HepG2 (cell line): ENCODE data around the gene BNIP1. TPM values are rescaled to one million over a fixed set of nuclear protein-coding genes. Genes with fewer than 3 reads are reported as not detected.

ENCODE experiments used
- BHLHE40 ChIP-seq: IDR thresholded peaks from 2 replicates; pipeline ENCODE4 v1.6.1; 2011; ENCODE audit warnings: low read length, improper control_type of control experiment
- BRF2 ChIP-seq: sonication (generic); formaldehyde crosslinking; IDR thresholded peaks from 2 replicates; pipeline ENCODE4 v1.8.1; 2022; ENCODE audit warnings: mild to moderate bottlenecking, missing genetic modification reagents
- DPF2 ChIP-seq: sonication (generic); formaldehyde crosslinking; IDR thresholded peaks from 2 replicates; pipeline ENCODE4 v1.4.0; 2020; ENCODE audit warnings: mild to moderate bottlenecking, low read depth, missing genetic modification reagents, borderline replicate concordance
- EZH2 ChIP-seq: conservative IDR thresholded peaks from 2 replicates; pipeline ENCODE4 v1.6.1; 2012; ENCODE audit warnings: mild to moderate bottlenecking, low read depth, low read length, moderate library complexity
- IRX3 ChIP-seq: sonication (generic); formaldehyde crosslinking; IDR thresholded peaks from 2 replicates; pipeline ENCODE4 v1.8.1; 2023; ENCODE audit warnings: mild to moderate bottlenecking, low read depth, missing genetic modification reagents, borderline replicate concordance
- NRL ChIP-seq: sonication (generic); formaldehyde crosslinking; IDR thresholded peaks from 2 replicates; pipeline ENCODE4 v1.5.0; 2020; ENCODE audit warnings: missing genetic modification reagents, mild to moderate bottlenecking, moderate library complexity, borderline replicate concordance
- RFX3 ChIP-seq: IDR thresholded peaks from 2 replicates; pipeline ENCODE4 v1.6.1; 2016; ENCODE audit warnings: missing biosample characterization, missing genetic modification reagents
- SMYD3 ChIP-seq: sonication (generic); formaldehyde crosslinking; IDR thresholded peaks from 2 replicates; pipeline ENCODE4 v1.8.1; 2023; ENCODE audit warnings: mild to moderate bottlenecking, missing genetic modification reagents
- THYN1 ChIP-seq: sonication (generic); formaldehyde crosslinking; IDR thresholded peaks from 2 replicates; pipeline ENCODE4 v1.8.1; 2023; ENCODE audit warnings: low read depth, mild to moderate bottlenecking, moderate library complexity, missing genetic modification reagents, borderline replicate concordance
- ZBTB1 ChIP-seq: sonication (generic); formaldehyde crosslinking; IDR thresholded peaks from 2 replicates; pipeline ENCODE4 v1.4.0; 2020; ENCODE audit warnings: missing genetic modification reagents, borderline replicate concordance
- ZNF24 ChIP-seq: fragments of 450-650 bp; IDR thresholded peaks from 2 replicates; pipeline ENCODE4 v1.6.1; 2017; ENCODE audit warnings: antibody characterized with exemption, mild to moderate bottlenecking
- ZNF274 ChIP-seq: sonication (generic); formaldehyde crosslinking; IDR thresholded peaks from 2 replicates; pipeline ENCODE4 v1.5.1; 2020; ENCODE audit warnings: mild to moderate bottlenecking, missing genetic modification reagents
- ZNF343 ChIP-seq: sonication (generic); formaldehyde crosslinking; IDR thresholded peaks from 2 replicates; pipeline ENCODE4 v1.4.0; 2020; ENCODE audit warnings: mild to moderate bottlenecking, missing genetic modification reagents
- ZSCAN20 ChIP-seq: sonication (generic); formaldehyde crosslinking; IDR thresholded peaks from 2 replicates; pipeline ENCODE4 v1.4.0; 2020; ENCODE audit warnings: missing genetic modification reagents, mild to moderate bottlenecking, borderline replicate concordance
- polyA plus RNA-seq, 8 experiments: library from polyadenylated mRNA; depleted of rRNA in 3 of 8; stranded (reverse) in 7 of 8; unstranded in 1 of 8; fragments of >200 nt; fragmentation: Illumina TruSeq in 4 of 8; extraction: Trizol in 4 of 8; gene quantifications; 2 replicates each; pipeline versions ENCODE4 v1.2.1 to v1.2.3, GENCODE V29; 2011 to 2016; ENCODE audit warnings: low read depth in 4 of 8, missing spikeins in 1 of 8, mixed read lengths in 1 of 8; ENCODE audit not compliant: insufficient read depth in 1 of 8
- total RNA-seq, 5 experiments: library from RNA; depleted of rRNA; stranded (reverse); fragments of >200 nt; fragmentation: Illumina TruSeq; extraction: Trizol; gene quantifications; 2 replicates each; pipeline ENCODE4 v1.2.3, GENCODE V29; 2016; ENCODE audit warnings: low read depth in 1 of 5
- TF ChIP-seq, protein P1 (sequence below): sonication (generic); formaldehyde crosslinking; conservative IDR thresholded peaks from 2 replicates; pipeline ENCODE4 v1.4.0; 2020; ENCODE audit warnings: missing genetic modification reagents
- TF ChIP-seq, protein P2 (sequence below): sonication (generic); formaldehyde crosslinking; IDR thresholded peaks from 2 replicates; pipeline ENCODE4 v1.8.0; 2022; ENCODE audit warnings: low read depth, missing genetic modification reagents
- TF ChIP-seq, protein P3 (sequence below): sonication (generic); formaldehyde crosslinking; IDR thresholded peaks from 2 replicates; pipeline ENCODE4 v1.4.0; 2020; ENCODE audit warnings: missing genetic modification reagents

The BNIP1 gene
- total and polyA plus RNA-seq, 2 of the 13 experiments (the other 11 are each of a cell fraction or from before 2014, with no cell fraction given) = 13.2 to 16.9 TPM

GRCh38 chr5:173144200-173145176 lies at the start of gene BNIP1 (continued):
- TF ChIP-seq DPF2 (CRISPR knock-in tag) (no peak), ZBTB1 (CRISPR knock-in tag) (no peak), EZH2 (no peak), ZNF343 (CRISPR knock-in tag) (no peak), BHLHE40 (peak; percentile 78), SMYD3 (CRISPR knock-in tag) (peak; percentile 64; the same call in 1 of the 2 replicates), NRL (CRISPR knock-in tag) (no peak), RFX3 (CRISPR knock-in tag) (no peak), ZNF24 (peak; percentile 44; the same call in 1 of the 2 replicates), ZNF274 (no peak), BRF2 (CRISPR knock-in tag) (peak; percentile 64; the same call in 1 of the 2 replicates), ZSCAN20 (no peak), IRX3 (CRISPR knock-in tag) (no peak), THYN1 (CRISPR knock-in tag) (0 out of 2 replicates have a peak, but pooled peaks have one; percentile 36)
- TF ChIP-seq, protein P1, sequence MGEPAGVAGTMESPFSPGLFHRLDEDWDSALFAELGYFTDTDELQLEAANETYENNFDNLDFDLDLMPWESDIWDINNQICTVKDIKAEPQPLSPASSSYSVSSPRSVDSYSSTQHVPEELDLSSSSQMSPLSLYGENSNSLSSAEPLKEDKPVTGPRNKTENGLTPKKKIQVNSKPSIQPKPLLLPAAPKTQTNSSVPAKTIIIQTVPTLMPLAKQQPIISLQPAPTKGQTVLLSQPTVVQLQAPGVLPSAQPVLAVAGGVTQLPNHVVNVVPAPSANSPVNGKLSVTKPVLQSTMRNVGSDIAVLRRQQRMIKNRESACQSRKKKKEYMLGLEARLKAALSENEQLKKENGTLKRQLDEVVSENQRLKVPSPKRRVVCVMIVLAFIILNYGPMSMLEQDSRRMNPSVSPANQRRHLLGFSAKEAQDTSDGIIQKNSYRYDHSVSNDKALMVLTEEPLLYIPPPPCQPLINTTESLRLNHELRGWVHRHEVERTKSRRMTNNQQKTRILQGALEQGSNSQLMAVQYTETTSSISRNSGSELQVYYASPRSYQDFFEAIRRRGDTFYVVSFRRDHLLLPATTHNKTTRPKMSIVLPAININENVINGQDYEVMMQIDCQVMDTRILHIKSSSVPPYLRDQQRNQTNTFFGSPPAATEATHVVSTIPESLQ (CRISPR knock-in tag) = 0 out of 2 replicates have a peak, but pooled peaks have one; percentile 35
- TF ChIP-seq, protein P2, sequence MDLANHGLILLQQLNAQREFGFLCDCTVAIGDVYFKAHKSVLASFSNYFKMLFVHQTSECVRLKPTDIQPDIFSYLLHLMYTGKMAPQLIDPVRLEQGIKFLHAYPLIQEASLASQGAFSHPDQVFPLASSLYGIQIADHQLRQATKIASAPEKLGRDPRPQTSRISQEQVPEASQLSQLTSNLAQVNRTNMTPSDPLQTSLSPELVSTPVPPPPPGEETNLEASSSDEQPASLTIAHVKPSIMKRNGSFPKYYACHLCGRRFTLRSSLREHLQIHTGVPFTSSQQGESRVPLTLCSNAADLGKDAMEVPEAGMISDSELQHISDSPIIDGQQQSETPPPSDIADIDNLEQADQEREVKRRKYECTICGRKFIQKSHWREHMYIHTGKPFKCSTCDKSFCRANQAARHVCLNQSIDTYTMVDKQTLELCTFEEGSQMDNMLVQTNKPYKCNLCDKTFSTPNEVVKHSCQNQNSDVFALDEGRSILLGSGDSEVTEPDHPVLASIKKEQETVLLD = no peak
- TF ChIP-seq, protein P3, sequence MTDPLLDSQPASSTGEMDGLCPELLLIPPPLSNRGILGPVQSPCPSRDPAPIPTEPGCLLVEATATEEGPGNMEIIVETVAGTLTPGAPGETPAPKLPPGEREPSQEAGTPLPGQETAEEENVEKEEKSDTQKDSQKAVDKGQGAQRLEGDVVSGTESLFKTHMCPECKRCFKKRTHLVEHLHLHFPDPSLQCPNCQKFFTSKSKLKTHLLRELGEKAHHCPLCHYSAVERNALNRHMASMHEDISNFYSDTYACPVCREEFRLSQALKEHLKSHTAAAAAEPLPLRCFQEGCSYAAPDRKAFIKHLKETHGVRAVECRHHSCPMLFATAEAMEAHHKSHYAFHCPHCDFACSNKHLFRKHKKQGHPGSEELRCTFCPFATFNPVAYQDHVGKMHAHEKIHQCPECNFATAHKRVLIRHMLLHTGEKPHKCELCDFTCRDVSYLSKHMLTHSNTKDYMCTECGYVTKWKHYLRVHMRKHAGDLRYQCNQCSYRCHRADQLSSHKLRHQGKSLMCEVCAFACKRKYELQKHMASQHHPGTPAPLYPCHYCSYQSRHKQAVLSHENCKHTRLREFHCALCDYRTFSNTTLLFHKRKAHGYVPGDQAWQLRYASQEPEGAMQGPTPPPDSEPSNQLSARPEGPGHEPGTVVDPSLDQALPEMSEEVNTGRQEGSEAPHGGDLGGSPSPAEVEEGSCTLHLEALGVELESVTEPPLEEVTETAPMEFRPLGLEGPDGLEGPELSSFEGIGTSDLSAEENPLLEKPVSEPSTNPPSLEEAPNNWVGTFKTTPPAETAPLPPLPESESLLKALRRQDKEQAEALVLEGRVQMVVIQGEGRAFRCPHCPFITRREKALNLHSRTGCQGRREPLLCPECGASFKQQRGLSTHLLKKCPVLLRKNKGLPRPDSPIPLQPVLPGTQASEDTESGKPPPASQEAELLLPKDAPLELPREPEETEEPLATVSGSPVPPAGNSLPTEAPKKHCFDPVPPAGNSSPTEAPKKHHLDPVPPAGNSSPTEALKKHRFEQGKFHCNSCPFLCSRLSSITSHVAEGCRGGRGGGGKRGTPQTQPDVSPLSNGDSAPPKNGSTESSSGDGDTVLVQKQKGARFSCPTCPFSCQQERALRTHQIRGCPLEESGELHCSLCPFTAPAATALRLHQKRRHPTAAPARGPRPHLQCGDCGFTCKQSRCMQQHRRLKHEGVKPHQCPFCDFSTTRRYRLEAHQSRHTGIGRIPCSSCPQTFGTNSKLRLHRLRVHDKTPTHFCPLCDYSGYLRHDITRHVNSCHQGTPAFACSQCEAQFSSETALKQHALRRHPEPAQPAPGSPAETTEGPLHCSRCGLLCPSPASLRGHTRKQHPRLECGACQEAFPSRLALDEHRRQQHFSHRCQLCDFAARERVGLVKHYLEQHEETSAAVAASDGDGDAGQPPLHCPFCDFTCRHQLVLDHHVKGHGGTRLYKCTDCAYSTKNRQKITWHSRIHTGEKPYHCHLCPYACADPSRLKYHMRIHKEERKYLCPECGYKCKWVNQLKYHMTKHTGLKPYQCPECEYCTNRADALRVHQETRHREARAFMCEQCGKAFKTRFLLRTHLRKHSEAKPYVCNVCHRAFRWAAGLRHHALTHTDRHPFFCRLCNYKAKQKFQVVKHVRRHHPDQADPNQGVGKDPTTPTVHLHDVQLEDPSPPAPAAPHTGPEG (CRISPR knock-in tag) = 0 out of 2 replicates have a peak, but pooled peaks have one; percentile 67
